GM19468 (cell line): Measurements from ENCODE around the gene CISD2.
"Not testable (repeated sequence)": the region's sequence is repeated elsewhere in the genome, so short reads cannot be mapped to it uniquely, and the experiment has no call there.

Experiments
- ATAC-seq: cut with Tn5 transposase; IDR thresholded peaks from one replicate; pipeline ENCODE4 v1.9.1; 2021; ENCODE audit warnings: mild to moderate bottlenecking, moderate library complexity, moderate number of reproducible peaks; ENCODE audit not compliant: unreplicated experiment; ENCODE audit errors: extremely low read depth

Gene CISD2

GRCh38 chr4:102896547-102896946, 27.8 kb downstream of the CISD2 start:
- ATAC-seq = not testable (repeated sequence)

GRCh38 chr4:102897610-102898009, 28.8 kb downstream of the CISD2 start:
- not testable (repeated sequence) for ATAC-seq

GRCh38 chr4:102901804-102902203, 33.0 kb downstream of the CISD2 start:
- no peak for ATAC-seq

GRCh38 chr4:102918859-102919258, 50.1 kb downstream of the CISD2 start:
- ATAC-seq = no peak

GRCh38 chr4:102919697-102920096, 50.9 kb downstream of the CISD2 start:
- not testable (repeated sequence) for ATAC-seq

- ATAC-seq = no peak
These were observed 66.9 kb downstream of the CISD2 start for GRCh38 chr4:102935716-102936115.

- not testable (repeated sequence) for ATAC-seq
These were observed 69.3 kb downstream of the CISD2 start for GRCh38 chr4:102938063-102938462.
